Measurements from ENCODE around the gene SLC17A5.
"Not testable (repeated sequence)": the region's sequence is repeated elsewhere in the genome, so short reads cannot be mapped to it uniquely, and the experiment has no call there.

The SLC17A5 gene

DNA sequence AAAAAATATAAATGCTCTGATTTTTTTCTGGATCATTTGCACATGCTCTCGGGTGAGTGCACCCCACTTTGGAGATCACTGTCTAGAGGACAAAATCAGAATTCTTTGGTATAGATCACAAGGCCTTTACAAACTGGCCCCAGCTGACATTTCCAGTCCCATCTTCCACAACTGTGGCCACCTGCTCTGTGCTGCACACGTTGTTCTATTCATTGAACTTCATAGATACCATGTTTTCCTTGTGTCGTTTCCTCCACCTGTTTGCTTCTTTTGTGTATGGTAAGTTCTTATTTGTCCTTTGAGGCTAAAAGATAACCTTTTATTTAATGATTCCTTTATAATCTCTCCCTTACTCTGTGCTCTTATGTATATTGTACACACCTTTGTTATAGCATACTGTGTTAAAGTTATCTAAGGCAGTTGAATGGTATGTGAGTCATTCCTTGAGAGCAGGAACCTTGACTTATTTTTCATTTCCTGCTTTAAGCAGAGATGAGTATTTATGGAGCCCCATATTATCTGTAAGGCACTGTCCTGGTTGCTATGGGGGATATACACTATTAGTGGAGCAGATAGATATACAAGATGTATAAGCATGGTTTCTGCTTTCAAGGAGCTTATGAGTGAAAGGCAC is 12.0 kb upstream of the SLC17A5 start:
- DNase-seq = no peak

- DNase-seq = no peak
These were observed 10.9 kb upstream of the SLC17A5 start for GRCh38 chr6:73664701-73665100.

DNA sequence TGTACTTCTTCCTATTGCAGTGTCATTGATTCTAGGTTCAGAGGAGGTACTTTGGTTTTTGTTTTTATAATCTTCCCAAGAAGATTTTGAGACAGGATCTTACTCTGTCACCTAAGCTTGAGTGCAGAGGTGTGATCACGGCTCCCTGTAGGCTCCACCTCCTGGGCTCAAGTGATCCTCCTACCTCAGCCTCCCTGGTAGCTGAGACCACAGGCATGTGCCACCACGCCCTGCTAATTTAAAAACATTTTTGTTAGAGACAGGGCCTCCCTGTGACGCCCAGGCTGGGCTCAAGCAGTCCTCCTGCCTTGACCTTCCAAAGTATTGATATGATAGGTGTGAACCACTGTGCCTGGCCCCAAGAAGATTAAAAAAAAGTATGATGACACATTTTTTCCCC is 3.4 kb upstream of the SLC17A5 start:
- no peak for DNase-seq

- no peak for DNase-seq
These were observed 2.8 kb upstream of the SLC17A5 start for GRCh38 chr6:73656531-73657145.

DNA sequence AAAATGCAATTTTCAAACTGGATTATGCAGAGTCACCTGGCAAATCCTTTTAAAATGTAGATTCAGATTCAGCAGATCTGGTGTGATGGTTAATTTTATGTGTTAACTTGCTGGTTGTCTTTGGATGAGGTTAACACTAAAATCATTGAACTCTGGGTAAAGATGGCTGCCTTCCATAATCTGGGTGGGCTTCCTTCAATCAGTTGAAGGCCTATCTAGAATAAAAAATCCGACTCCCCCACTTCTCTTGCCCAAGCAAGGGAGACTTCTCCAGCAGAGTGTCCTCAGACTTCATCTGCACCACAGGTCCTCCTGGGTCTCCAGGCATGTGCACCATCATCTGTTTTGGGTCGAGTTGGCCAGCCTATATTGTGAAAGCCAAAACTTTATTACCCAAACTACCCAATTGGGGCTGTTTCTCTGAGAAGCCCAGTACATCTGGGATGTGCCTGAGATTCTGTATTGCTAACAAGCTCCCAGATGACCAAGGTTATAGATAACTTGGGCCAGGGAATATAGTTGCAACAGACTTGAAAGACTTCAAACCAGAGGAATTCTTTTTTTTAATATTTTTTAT is 1.6 kb upstream of the SLC17A5 start:
- DNase-seq = no peak

- peak; percentile 46 to 77 (median 60) for DNase-seq
These were observed 888 bp downstream of the SLC17A5 start for GRCh38 chr6:73652637-73653570.

DNA sequence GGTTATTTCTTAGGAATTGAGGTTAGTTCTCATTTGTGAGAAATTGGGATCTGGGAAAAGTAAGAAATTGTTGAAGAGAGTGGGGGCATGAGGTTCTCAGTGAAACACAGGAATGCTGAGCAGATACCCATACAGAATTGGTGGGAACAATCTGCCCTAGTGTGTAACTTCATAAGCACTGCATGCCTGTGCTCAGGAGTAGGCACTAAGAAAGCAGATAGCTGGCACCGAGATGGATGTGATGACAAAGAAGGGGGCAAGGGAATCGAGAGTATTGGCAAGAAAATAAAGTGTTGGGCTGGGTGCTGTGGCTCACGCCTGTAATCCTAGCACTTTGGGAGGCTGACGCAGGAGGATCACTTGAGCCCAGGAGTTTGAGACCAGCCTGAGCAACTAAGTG is 4.0 kb downstream of the SLC17A5 start:
- no peak for DNase-seq

DNA sequence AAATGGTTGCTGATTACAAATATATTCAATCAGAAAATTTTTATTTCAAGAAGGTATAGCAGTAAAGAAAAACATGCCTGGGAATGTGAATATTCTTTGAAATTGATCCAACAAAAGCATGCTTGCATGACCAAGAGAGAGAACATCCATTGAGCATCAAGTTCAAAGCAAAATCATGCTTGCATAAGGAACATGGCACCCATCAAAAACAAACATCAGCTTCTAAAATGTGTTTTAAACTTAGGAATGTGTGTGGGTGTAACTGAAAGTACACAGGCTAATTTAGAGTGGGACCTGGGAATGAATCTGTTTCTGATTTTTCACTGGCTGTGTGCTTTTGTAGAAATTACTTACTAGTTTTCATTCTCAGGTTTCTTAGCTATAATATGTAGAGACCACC is 5.6 kb downstream of the SLC17A5 start:
- no peak for DNase-seq

DNA sequence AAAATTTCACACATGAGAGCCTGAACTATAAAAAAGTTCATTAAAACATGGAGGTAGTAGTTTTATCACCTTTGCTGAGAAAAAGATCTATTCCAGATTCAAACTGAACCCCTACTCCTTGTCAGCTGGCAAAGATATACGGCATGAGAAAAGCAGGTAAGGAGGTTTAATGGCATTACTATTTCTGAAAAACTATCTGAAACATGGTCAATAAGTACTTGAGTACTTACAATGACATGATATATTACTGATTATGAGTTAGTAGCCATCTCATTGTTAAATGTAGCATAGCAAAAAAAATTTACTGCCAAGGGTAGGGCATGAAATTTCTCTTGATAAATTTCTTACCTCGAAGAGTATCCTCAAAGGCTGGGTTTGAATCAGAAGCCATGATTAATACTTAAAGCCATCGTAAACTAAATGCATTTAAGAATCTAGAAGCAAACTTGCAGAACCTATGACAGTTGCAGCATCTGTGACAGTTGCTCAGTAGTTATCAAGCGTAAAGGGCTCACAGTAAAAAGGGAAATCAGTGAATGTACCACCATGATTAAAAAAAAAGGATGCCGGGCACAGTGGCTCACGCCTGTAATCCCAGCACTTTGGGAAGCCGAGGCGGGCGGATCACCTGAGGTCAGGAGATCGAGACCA is 8.7 kb downstream of the SLC17A5 start:
- DNase-seq = no peak

- DNase-seq = no peak
These were observed 9.8 kb downstream of the SLC17A5 start for GRCh38 chr6:73644030-73644429.

- no peak for DNase-seq
These were observed 11.3 kb downstream of the SLC17A5 start for GRCh38 chr6:73642530-73642929.

DNA sequence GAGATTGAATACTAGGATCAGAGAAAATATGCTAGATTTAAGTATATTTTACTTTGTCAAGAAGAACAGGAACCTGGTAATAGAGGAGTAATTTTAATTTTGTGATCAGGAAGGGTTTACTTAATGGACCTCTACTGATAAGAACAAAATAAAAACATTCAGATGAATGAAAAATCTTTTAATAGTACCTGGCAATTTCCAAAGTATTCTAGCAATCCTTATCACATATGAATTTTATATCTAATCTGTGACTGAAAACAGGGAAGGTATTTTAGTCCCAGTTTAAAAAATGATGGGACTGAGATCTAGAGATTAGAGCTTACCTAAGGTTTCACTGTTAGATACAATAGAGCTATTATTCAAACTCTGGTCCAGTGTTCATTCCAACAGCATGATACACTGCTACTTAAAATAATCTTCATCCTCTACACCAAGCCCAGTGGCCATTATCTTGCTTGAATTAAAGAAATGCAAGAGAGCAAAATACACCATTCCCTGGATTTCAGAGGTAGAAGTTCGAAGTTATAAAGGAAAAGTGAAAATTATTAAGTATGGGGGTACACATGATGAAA is 13.5 kb downstream of the SLC17A5 start:
- DNase-seq = no peak

GRCh38 chr6:73639040-73639439 is 14.8 kb downstream of the SLC17A5 start:
- DNase-seq = no peak

DNA sequence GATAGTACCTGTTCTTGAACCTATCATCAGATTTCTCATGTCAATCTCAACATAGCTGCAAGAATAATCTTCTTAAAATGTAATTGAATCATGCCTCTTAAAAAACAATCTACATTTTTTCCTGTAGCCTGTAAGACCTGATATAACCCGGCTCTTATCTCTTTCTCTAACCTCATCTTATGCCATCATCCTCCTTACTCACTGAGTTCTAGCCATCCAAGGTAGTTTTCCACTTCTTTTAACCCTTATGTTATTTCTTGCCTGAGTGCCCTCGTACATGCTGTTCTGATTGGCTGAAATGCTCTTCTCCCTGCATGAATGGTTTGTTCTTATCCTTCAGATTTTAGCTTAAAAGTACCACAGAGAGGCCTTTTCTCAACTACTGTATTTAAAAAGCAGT is 16.4 kb downstream of the SLC17A5 start:
- DNase-seq = no peak

DNA sequence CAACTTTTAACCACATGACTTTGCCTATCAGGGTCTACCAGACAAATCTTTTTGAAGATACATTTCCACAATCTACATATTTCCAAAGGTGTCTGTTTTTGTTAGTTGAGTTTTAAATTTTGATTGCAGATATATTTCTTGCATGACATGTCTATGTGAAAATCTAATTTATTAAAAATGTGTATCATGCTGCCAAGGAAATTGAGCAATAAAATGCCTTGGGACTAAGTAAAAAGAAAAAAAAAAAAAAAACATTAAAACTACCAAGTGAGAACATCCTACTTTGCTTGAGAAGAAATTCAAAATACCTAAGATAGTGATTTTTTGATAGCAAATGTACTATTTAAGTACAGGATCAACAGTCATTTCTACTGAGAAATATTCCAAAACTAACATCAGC is 17.7 kb downstream of the SLC17A5 start:
- DNase-seq = no peak

DNA sequence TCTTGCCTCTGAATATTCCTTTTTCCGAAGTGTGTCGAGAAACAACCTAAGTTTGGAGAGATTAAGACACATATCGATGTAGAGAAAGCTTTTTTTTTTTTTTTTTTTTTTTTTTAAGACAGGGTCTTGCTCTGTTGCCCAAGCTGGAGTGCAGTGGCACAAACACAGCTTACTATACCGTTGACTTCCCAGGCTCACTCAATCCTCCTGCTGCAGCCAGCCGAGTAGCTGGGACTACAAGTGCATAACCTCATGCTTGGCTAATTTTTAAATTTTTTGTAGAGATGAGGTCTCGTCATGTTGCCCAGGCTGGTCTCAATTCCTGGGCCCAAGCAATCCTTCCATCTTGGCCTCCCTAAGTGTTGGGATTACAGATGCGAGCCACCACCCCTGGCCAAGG is 21.4 kb downstream of the SLC17A5 start:
- no peak for DNase-seq

GRCh38 chr6:73631849-73632248 is 21.9 kb downstream of the SLC17A5 start:
- no peak for DNase-seq

GRCh38 chr6:73630401-73630800 is 23.4 kb downstream of the SLC17A5 start:
- no peak for DNase-seq

GRCh38 chr6:73624896-73625295 is 28.9 kb downstream of the SLC17A5 start:
- no peak for DNase-seq

- DNase-seq = not testable (repeated sequence)
These were observed 30.3 kb downstream of the SLC17A5 start for GRCh38 chr6:73623480-73623879.

DNA sequence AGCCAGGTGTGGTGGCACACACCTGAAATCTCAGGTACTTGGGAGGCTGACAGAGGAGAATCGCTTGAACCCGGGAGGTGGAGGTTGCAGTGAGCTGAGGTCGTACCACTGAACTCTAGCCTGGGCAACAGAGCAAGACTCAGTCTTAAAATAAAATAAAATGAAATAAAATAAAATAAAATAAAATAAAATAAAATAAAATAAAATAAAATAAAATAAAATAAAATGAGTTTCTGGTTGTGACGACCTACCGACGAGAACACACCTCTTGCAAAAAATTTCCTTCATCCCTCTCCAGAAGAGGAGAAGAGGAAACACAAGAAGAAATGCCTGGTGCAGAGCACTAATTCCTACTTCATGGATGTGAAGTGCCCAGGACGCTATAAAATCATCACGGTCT is 35.7 kb downstream of the SLC17A5 start:
- DNase-seq = not testable (repeated sequence)

GRCh38 chr6:73614802-73615201 is 39.0 kb downstream of the SLC17A5 start:
- no peak for DNase-seq

Data from stimulated activated naive CD4-positive, alpha-beta T cell (primary cell).